NCI-H2107 treated with DMSO at 0.1 percent for 48 hours (cell line): Measurements from ENCODE around the gene HOXB2.

Experiments
- DNase-seq: peaks from one replicate; lab custom pipeline; 2025; ENCODE audit not compliant: unreplicated experiment; lab: John Stamatoyannopoulos, UW

The HOXB2 gene

DNA sequence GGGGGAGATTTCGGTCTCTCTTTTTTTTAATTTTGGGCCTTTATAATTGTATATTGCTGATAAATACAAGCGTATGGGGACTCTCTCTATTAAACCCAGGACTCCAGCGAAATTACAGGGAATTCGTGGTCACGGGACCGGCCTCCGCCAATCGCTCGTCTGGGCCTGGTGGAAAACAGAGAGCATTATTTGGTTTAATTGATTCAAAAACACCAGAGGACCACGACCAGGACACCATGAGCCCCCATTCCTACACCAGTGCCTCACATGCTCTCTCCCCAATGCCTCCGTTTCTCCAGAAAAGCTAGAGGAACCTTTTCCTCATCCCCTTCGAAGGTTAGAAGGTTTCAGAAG is at the start of gene HOXB2:
Gene HOXB2, minus strand, starts transcription at position 88 of the 354 bp plus-strand sequence. CDS start 198 bp downstream, outside the sequence.
- peak; percentile 74 for DNase-seq

DNA sequence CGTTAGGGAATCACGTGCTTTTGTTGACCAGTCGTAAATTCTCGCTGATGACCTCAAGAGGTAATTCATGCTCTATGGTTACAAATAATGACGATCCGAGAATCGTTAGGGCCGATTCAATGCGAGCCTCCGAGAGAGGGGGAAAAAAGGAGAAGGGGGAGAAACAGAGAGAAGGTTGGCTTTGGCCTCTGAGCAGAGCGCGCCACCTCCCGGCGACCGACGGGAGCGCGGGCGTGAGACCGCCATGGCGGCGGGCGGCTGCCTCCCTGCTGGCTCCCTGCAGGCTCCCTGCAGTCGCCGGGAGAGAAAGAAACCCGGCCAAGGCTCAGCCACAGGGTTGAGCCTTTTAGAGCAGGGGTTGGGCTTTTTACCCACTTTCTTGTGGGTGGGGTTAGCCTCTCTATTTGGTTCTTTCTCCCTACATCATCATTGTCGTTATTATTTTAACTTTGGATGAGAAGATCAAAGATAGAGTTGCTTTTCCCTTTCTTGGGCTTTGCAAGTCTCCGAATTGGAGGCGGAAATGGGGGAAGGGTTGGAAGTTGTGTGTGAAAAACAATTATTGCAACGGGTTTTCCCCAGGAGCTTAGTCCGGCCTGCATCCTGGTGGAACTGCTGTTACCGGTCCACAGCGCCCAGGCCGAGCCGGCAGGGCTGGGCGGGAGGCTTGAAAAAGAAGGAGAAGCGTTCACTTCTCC is 49.1 kb upstream of the HOXB2 start:
- peak; percentile 93 for DNase-seq

DNA sequence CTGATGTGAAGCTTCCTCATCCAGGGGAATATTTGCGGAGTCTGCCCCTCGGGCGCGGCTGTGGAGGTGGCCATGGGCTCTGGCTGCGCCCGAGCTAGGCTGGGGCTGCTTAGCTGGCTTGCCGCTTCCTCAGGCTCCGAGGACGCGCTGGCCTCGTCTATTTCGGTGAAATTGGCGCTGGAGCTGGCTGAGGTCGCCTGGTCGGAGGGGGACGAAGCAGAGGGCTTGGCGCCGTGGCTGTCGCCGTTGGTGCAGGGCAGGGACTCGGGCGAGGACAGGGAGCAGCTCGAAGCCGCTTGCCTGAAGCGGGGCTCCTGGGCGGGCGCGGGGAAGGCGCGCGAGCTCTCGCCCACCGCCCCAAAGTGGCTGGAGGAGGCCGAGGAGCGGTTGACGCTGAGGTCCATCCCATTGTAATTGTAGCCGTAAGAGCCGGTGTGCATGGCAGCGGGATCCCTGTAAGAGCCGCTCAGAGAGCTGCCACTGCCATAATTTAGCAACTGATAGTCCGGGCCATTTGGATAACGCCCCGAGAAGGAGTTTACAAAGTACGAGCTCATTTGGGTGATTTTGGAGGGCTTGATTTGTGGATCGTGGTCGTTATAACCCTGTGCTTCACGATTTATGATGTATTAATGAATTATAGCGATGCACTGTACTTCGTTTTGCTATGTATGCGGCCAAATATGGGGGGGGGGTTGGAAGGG is 48.4 kb upstream of the HOXB2 start, which contains the start of gene HOXB5:
Gene HOXB5, minus strand, starts transcription at position 654 of the 704 bp plus-strand sequence. Its CDS starts 97 bp downstream, at position 557.
- DNase-seq = no peak

DNA sequence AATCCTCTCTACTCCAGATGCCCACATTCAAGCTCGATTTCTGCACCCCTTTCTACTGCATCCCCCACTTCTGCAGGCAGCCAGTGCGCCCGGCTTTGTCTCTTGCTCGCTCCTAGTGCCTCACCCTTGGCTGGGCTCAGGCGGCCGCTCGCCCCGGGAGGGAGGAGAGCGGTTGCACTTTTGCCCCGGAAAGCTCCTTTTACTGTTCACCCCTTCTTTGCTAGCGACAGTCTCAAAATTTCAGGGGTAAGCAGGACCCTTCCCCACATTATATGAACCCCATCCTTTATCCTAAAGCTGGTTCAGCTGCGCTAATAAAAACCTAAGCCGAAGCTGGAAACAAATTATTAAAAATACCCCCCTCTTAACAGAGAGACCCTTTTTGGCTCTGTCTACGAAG is 47.7 kb upstream of the HOXB2 start:
- DNase-seq = no peak

DNA sequence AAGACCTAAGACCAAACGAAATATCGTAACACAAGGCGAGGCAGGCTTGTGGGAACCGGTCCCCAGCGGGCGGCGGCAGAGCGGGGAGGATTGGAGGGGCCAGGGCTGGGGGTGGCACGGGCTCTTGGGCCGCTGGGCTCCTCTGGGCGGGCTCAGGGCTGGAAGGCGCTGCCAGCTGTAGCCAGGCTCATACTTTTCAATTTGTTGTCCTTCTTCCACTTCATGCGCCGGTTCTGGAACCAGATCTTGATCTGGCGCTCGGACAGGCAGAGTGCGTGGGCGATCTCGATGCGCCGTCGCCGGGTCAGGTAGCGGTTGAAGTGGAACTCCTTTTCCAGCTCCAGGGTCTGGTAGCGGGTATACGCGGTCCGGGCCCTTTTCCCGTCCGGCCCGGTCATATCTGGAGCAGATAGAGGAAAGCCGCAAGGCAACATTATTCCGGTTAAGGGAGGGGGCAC is 47.2 kb upstream of the HOXB2 start:
- DNase-seq = no peak

DNA sequence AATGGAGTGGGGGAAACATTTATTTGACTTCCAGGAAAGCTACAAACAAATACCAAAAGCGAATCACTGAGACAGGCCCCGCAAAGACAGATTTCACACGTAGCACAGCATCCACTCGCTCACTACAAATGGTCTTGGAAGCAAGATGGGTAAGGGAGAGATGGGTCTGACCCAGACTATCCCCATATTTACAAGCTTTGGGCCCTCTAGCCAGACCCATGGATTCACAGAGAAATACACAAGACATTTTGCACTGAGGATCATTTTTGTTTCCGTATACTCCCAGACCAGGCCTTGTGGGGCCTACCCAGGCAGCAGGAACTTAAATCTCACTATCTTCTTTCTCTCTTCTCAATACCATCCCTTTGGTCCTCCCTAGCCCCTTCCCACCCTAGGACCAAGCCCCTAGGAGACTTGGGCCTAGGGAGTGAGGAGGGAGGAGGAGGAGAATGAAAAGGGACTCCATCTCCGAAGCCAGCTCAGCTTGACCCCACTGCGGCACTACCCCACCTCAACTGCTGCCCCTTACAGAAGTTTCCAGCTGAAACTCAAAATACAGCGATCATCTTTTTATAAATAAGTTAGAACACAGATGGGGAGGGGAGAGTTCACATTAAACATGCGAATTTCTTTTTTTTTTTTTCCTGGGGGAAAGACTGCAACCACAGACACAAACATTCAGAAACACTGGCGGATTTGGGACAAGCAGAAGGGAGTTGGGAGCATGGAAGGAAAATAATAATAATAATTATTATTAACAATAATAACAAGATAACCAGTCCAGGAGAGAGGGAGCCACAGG is 46.5 kb upstream of the HOXB2 start:
- DNase-seq = no peak

DNA sequence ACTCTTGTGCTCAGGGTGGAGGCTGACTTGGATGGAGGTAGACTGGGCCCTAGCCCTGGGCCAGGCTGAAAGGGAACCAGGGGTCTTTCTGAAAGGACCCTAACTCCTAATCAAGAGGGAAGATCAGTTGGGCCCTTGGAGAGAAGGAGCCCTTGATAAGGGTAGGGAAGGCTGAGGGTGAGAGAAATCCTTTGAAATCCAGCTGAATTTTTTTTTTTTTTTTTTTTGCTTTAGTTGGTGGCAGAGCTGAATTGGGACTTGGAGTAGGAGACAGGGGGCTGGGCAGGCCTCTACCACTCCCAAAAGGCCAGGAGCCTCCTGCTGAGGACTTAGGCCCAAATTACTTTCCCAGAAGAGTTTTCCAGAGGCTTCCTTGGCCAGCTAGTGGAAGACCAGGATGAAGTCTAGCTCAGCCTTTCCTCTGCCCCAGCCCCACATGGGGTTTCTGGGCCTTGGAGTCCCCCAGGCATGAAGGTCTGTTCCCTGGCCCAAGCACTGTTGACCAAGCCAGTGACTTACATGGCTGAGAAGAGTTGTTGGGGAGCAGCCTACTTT is 45.8 kb upstream of the HOXB2 start:
- DNase-seq = no peak

DNA sequence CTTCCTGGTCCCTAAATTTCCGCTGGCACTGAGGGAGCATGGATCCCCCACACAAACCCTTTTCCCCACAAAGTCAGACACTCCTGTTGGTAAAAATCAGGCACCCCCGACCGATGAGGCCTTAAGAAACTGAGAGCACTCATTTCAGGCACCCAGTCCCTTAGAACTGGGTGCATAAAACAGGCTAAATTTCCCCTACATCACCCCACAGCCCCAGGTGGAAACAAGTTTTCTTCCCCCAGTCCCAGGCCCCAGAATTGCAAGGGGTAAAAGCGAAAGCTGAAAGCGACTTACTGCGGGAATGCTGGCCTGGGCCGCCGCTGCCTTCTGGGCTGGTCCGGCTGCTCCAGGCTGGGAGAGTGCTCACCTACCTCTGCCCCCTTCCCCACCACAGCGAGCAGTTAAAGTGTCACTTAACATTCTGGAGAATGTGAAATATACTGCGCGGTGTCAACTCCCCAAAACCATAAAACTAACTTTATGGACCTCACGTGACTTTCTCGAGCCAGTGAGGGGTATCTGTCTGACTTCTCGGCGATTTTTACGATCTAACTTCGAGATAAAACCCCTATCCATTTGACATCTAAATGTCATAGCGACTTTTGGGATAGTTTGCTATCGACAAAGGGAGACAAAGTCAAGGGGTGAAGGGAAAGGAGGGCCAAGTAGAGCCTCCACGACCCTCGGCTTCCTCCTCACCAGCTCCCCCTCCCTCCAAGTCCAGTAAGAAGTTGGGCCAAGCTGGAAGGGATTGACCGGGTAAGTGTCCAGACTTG is 45.1 kb upstream of the HOXB2 start, which contains the start of gene HOXB3:
Gene HOXB3, minus strand, starts transcription at position 411 of the 776 bp plus-strand sequence. CDS start 37,767 bp downstream, outside the sequence.
- DNase-seq = no peak

DNA sequence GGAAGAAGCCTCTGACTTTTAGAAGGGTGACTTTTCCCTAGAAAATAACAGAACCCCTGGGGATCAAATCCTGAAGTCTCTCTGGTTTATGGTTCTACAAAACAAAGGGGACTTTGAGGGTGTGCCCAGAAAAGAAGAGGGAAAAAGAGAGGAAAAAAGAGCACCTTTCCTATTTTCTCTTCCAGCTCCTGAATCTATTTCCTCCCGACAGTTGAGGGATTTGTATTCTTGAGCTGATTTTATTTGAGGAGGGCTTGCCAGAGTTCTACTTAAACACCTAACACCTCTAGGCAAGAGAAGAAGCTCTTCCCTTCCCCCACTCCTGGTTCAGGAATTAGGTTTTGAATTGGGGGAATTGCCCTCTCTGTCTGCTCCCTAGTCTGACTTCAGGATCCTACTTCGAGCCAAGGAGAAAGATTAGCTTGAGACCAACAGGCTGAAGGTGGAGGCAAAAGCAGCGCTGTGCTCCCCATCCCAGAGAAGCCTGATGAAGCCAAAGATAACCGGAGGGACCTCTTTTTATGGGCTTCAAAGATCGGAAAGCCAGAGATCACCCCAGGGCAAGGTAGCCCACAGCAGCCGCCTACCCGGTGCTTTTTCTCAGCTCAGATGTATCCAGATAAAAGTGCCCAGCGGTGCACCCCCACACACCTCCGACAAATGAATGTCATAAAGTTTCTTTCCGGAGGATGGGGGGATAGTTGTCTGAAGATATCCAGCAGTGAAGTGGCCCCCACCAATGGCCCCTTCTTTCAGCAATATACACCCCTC is 44.3 kb upstream of the HOXB2 start:
- peak; percentile 73 for DNase-seq

DNA sequence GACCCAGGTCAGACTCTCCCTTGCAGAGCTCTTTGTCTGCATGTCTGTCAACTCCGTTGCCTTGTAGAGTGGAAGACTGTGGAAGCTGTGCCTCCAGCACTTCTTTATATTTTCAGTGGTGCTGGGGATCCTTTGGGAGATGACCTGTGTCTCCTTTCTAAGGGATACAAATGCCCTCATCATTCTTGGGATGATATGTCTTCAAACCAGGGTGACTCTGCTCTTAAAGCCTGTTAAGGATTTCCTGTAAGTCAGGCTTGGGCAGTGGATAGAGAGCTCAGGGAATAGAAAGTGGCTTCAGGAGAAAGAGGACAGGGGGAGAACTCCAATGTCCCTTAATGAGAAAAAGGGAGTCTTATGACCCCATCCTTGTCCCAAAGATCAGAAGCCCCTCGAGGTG is 43.6 kb upstream of the HOXB2 start:
- peak; percentile 61 for DNase-seq

DNA sequence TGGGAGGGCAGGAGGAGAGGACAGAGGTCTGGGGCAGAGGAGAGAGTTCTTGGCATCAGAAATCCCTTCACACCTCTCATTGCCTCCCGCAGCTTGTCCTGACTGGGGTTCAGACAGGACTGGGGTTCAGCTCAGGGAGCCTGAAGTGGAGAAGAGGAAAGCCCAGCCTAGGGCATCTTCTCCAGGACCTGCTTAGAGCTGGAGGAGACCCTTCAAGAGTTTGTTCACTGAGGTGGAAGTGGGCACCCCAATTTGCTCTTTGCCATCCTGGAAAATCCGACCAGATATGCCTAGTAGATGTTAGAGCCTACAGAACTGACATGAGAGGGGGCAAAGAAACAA is 43.1 kb upstream of the HOXB2 start:
- DNase-seq = no peak

DNA sequence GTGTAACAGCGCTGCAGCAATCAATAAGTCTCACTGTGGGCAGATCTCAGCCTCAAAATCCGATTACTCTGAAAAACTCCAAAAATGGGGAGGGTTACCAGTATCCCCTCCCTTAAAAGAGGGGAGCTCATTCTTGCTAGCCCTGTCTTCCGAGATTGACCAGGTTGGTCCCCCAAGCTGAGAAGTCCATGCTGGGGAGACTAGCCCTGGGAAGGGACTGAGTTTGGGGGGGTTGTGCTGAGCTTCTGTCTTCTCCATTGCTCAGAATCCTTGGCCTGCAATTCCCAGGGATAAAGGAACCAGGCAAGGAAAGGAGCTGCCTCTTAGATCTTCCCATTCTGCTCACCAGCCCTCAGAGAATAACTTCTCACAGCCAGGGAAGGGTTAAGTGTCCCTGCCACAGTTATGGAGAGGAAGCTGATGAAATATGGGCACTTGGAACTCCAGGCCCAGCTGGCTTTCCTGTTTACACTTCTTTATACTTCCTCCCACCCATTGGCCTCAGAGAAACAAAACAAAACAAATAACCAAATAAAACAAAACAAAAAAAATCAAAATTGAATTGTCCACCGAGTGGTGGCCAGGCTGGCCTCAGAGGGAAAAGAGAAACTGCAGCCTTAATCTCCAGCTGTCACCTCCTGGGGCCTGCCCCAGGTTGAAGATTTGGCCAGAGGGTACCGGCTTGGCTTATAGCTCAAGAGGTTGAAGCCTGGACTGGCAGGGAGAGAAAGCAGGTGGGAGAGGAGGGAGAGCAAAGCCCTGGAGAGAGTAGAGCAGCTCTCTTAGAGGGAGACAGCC is 42.6 kb upstream of the HOXB2 start:
- DNase-seq = peak; percentile 94

DNA sequence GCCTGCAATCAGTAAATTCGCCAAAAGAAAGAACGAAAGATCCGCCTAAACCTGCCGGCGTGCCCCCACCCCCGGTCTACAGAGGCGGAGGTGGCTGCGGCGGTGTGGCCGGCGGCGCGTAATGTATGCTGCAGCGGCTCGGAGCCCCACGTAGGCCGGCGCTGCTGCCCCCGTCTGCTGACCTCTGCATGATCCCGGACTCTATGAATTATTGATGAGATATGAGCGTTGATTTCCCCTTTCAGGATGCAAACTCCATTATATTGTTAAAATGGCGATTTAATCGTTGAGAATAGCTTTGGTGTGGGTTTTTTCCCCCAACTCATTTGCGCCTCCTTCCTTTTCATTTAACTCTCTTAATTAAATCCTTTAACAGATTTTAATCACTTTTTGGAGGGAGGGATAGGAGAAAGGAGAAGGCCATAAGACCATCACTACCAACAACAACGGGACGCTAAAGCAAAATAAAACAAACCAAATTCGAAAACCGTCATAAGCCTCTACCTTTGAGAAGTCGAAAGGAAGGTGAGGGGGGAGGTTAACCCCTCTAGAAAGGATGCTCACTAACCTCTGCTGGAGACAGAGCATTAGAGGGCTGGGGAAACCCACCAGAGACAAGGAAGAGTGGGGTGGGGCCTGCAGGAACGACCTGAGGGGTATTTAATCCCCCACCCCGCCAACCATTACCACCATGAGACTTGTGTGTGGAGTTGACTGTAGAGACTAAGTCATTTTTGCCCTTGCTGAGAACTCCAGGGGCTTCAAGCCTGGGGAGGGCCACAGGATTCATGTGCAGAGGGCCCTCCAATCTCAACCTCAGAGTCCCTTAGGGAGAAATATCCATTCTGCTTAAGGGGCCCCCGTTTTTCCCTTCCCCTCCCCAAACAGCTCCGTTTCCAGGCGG is 41.7 kb upstream of the HOXB2 start:
- no peak for DNase-seq

DNA sequence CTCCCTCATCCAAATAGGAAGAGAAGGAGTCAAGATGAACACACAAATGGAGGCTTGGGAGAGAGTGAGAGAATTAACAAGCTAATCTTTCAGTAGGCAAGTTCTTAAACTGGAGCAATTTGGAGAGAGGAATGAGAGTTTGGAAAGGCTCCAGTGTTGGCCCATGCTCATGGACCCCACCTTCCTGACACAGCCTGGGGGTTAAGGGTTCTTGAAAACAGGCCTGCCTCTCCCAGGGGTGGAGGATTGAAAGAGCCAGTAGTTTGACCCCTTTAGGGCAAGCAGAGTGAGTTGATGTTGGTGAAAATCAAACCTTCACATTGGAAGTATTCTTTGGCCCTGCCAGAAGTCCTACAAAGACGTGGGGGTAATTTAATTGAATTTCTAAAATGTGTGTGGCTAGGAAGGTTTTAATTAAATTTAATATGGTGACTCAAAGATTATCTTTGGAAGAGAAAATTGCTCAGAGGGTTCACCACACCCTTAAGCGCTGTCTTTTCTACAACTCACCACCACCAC is 39.4 kb upstream of the HOXB2 start:
- DNase-seq = no peak

DNA sequence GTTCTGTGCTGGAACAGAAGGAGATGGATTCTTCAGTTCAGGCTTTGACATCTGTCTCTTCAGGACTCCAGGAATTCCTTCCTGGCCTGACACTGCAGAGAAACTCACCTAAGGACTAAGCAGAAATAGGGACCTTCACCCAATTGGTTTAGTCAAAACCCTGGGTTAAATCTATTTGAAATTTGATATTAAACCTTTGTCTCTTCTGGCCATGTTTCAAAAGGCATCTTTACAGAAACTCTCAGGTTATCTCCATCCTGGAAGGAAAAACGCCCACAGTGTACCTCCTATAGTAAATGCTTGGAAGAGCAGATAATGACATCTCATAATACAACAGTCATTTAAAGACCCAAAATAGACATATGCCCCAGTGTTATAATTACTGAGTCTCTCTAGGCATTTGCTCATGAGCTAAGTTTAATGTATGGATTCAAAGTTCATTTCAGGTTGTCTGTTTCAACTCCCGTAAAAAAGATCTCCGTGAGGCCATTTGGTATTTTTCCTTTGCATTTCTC is 38.9 kb upstream of the HOXB2 start:
- no peak for DNase-seq

DNA sequence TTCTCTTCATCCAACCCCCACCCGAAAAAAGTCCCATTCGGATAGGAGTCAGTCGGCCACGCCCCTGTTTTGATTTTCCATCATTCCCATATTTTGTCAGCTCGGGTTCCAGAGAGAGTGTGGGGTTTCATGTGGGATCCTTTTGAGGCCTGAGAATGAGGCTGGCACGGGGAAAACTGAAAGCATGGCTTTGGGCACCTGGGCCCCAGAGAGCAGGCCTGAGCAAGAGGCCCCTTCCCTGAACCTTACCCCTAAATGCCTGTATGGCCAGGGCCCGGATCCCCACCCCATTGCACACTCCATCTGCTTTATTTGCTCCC is 37.8 kb upstream of the HOXB2 start:
- DNase-seq = peak; percentile 57

DNA sequence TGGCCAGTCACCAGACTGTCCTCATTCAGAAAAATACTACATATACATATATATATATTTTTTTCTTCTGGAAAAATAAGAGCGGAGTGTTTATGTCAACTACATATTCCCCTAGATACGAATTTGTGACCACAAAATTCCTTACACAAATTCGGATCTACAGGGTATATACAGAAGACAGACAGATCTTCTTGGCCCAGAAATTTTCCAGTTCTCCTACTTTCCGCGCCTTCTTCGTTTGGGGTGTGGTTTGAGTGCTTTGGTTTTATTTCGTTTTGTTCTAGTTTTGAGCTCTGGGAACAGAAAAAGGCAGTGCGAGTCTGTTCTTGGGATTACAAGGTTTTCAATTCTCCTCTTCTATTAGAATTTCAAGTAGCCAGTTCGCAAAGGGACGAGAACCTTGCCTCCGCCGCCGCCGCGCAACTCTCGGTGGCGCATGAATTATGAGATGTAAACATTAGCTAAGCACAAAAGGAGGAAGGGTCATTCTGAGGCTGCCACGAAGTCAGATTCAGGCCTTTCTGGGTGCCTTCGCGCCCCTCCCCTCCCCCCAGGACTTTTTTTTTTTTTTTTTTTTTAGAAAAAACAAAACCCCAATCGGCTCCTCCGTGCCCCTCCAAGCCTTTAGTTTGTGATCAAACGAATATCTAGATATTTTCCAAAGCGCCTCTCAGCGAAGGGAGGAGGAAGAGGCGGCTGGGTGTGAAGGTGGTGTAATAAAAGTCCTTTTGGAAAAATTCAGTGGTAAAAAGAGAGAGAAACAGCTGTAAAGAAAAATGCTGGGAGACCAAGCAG is 35.0 kb upstream of the HOXB2 start:
- DNase-seq = no peak
